IPS DF 19.7 (cell line): Measurements from ENCODE around the gene PTPRD.

ENCODE experiments used
- DNase-seq: peaks from one replicate; pipeline ENCODE4 v3.0.0-alpha.2; 2013; ENCODE audit warnings: low read depth, low spot score

Gene PTPRD

DNA sequence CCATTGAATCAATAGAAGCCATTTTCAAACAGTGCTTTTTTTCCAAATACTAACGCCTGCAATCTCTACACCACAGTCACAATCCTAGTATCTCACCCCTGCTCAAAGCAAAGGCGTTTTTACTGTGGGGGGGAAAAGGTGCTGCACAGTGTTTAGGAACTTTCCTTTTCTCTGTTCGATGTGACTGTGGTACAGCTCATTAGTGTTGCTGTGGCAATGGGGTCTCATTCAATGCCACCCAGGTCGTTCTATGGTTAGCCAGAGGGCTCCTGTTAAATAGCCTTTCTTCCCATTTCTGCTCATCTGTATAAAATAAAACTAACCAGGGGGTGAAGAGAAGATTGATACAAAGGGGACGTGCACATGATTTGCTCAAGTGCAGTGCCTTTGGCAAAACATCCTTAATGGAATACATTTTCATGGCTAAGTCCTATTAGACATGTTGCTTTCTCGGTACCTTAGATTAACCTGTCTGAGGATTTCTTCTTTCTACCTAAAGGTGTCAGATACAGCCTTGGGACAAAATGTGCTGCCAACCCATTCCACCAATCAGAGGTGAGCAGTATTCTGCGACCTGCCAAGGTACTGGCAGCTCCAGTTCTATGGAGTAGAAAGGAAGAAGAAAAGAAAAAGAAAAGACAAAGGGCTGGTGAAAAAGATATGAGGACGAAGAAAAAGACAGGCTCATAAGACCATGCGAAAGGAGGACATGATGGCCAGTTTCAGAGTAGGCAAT is 2161.8 kb downstream of the PTPRD start:
- DNase-seq: no peak

- DNase-seq: no peak
Measured at GRCh38 chr9:8448226-8448625, 2164.6 kb downstream of the PTPRD start.

- DNase-seq: no peak
Measured at GRCh38 chr9:8447601-8448000, 2165.2 kb downstream of the PTPRD start.

DNA sequence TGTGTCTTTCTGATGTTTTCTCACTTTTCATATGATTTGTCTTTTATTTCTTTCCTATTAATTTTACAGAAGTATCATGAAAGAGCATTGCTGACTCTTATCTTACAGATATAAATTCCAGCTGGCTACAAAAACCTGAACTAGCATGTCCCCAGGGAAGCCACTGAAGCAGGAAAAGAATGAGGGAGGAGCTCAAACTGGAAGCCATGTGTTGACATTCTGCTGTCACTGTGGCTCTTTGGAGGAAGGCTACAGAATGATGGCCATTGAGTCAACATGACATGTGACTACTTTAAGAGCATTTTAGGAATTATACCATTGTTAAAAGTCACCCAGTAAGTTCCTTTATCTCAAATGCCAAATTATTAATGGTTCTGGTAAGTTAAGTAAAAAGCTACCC is 2174.9 kb downstream of the PTPRD start:
- no peak for DNase-seq

DNA sequence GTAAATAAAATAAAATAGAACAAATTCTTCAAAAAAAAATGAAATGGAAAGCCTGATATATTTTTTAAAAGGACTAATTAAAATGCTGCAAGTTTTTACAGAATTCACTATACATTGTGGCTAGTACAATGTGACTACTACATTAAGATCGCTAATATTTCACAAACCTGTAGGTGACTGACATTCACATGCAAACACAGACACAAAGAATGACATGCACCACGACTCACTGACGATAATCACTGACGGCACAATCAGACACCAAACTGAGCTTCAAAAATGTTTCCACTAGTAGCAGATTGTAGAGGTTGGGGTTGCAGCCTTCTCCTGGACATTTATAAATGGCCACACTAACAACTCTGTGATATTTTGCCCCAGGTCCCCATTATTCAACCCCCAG is 2175.5 kb downstream of the PTPRD start:
- no peak for DNase-seq

- DNase-seq: no peak
Measured at GRCh38 chr9:8436786-8437185, 2176.0 kb downstream of the PTPRD start.

- DNase-seq: no peak
Measured at GRCh38 chr9:8434621-8435020, 2178.2 kb downstream of the PTPRD start.

DNA sequence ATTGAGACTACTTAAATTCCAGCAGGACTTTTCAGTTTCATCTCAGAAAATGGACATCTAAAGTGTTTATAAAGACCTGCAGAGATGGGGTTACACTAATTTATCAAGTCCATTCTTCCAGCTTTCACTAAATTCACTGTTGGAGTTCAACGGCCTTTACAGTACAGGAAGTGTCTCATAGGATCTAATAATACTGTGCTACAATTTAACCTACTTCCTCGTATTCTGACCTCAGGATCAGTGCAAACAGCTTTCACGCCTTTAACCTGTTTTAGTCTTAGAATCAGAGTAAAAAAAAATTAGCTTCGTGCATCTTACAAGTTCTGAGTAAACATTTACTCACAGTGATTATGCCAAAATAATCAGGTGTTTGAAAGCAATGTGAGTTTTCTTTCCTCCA is 2180.6 kb downstream of the PTPRD start:
- no peak for DNase-seq

- no peak for DNase-seq
Measured at GRCh38 chr9:8431505-8431904, 2181.3 kb downstream of the PTPRD start.

- DNase-seq: no peak
Measured at GRCh38 chr9:8430945-8431344, 2181.9 kb downstream of the PTPRD start.

DNA sequence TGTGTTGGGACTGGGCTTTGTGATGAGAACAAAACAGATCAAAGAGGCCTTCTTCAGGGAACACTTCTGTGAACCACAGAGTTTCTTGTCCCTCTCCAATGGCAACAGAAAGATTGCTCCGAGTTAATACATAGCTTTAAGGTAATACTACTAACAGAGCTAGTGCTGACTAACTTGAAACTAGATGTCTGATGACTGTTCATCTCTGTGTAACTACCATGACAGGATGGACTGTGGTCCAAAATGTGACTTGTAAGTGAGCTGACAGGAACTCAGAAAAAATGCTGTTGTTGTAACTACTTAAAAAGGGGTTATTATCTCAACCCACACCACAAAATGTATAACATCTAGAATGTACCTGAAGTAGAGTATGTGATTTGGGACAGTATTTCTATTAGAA is 2183.0 kb downstream of the PTPRD start:
- DNase-seq: no peak

- no peak for DNase-seq
Measured at GRCh38 chr9:8429157-8429556, 2183.6 kb downstream of the PTPRD start.

GRCh38 chr9:8428389-8428788 is 2184.4 kb downstream of the PTPRD start:
- DNase-seq: no peak

GRCh38 chr9:8424786-8425410 is 2187.9 kb downstream of the PTPRD start:
- no peak for DNase-seq

- DNase-seq: no peak
Measured at GRCh38 chr9:8420416-8420815, 2192.4 kb downstream of the PTPRD start.

GRCh38 chr9:8419596-8420275 is 2193.1 kb downstream of the PTPRD start:
- DNase-seq: no peak

- DNase-seq: no peak
Measured at GRCh38 chr9:8417341-8417740, 2195.5 kb downstream of the PTPRD start.

DNA sequence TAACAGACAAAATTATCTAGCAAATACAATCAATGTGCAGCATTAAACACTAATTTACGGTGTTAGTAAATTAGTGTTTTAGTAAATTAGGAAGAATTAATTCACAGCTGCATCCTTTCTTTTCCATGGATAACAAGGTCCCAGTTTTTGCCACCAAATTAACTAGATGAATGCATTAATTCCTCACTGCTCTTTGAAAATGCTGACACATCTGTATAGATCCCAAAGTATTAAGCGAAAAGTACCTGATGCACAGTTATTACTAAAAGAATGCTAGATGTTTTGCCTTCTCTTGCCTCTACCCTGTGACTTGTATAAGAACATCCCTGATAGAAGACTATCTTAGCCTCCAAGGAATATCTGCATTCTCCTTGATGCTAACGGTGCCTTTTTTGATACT is 2200.5 kb downstream of the PTPRD start:
- no peak for DNase-seq

GRCh38 chr9:8408575-8409190 is 2204.1 kb downstream of the PTPRD start:
- no peak for DNase-seq

DNA sequence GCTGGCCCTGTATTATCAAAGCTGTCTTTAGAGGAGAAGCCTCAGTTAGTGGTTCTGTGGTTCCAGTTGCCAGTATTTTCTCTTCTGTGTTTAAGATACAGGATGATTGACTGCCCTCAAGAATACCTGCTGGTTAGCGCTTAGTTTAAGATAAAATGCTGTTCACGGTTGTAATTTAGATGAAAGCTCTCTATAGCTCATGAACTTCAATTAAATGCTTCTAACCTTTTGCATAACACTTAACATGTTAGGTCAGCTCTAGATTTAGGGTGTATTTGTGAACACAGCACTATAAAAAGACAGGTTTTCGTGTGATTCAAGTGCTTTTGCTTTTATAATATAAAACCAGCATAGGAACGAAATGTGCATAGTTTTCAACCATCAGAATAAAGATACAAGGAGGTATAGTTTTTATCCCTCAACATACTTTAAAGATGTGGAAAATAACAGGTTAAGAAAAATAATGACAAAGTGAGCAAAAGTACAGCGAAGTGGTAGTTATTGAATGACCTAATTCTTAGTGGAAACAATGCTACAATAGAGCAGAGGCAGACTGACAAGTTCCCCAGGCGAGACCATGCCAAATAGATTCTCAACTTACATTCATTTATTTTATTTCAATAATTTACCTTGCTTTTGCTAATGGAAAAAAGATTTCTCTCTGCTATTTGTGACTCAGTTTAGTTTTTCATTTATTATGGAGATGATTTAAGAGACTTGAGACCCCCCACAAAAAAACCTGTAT is 2210.7 kb downstream of the PTPRD start:
- DNase-seq: no peak

DNA sequence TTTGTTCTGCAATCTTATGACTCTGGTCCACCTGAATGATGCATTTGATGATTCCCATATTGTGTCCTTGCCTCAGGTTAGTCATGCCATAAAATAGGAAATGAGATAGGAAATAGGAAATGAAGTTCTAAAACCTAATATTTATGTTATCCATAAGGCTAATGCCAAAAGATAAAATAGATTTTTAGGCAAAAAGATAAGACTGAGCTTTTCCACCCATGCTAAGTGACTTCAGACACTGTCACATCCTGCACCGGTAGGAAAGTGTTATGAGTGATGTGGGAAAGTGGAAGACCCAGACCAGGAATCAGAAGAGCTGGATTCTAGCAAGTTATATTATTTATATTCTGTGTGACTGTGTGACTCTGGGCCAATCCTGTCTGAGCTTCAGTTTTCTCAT is 2212.4 kb downstream of the PTPRD start:
- DNase-seq: no peak

DNA sequence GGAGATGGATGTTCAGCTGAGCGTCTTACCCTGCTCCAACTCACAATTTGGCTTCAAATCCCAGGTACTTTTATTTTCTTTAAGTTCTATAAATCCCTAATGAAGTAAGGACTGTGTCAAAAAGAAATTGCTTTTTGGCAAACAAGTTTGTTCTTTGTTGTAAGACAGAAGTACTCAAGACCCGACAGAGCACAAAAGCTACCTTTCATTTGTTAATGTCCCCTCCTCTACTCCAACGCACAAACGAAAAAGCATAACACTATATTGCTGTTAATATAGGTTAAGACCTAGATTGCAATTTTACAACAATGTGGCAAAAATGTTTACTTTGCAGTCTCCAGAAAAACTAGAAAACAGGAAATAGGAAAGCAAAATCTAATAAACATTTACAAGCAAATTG is 2217.8 kb downstream of the PTPRD start:
- no peak for DNase-seq
